NB4 (cell line): Measurements from ENCODE around the gene GLO1.
"Not testable (repeated sequence)": the region's sequence is repeated elsewhere in the genome, so short reads cannot be mapped to it uniquely, and the experiment has no call there.

ENCODE experiments used
- POLR2A ChIP-seq: IDR thresholded peaks from 2 replicates; pipeline ENCODE4 v1.6.1; 2011; ENCODE audit warnings: mild to moderate bottlenecking; ENCODE audit not compliant: insufficient read length; ENCODE audit errors: extremely low read depth
- TF ChIP-seq, protein P1 (sequence below): IDR thresholded peaks from one replicate; pipeline ENCODE4 v1.5.1; 2012; ENCODE audit warnings: low read depth, low read length

GRCh38 chr6:38699702-38700101, 3.2 kb downstream of the GLO1 start:
- TF ChIP-seq, protein P1, sequence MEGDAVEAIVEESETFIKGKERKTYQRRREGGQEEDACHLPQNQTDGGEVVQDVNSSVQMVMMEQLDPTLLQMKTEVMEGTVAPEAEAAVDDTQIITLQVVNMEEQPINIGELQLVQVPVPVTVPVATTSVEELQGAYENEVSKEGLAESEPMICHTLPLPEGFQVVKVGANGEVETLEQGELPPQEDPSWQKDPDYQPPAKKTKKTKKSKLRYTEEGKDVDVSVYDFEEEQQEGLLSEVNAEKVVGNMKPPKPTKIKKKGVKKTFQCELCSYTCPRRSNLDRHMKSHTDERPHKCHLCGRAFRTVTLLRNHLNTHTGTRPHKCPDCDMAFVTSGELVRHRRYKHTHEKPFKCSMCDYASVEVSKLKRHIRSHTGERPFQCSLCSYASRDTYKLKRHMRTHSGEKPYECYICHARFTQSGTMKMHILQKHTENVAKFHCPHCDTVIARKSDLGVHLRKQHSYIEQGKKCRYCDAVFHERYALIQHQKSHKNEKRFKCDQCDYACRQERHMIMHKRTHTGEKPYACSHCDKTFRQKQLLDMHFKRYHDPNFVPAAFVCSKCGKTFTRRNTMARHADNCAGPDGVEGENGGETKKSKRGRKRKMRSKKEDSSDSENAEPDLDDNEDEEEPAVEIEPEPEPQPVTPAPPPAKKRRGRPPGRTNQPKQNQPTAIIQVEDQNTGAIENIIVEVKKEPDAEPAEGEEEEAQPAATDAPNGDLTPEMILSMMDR: not testable (repeated sequence)
- TF ChIP-seq POLR2A: not testable (repeated sequence)
